ENCODE data around the gene PCTP.

PCTP gene

GRCh38 chr17:55750750-55751657, at the start of gene PCTP:
Gene PCTP (plus strand): TSS chr17:55751051. CDS start chr17:55751104, 53 bp downstream.
- TF ChIP-seq, protein P1, sequence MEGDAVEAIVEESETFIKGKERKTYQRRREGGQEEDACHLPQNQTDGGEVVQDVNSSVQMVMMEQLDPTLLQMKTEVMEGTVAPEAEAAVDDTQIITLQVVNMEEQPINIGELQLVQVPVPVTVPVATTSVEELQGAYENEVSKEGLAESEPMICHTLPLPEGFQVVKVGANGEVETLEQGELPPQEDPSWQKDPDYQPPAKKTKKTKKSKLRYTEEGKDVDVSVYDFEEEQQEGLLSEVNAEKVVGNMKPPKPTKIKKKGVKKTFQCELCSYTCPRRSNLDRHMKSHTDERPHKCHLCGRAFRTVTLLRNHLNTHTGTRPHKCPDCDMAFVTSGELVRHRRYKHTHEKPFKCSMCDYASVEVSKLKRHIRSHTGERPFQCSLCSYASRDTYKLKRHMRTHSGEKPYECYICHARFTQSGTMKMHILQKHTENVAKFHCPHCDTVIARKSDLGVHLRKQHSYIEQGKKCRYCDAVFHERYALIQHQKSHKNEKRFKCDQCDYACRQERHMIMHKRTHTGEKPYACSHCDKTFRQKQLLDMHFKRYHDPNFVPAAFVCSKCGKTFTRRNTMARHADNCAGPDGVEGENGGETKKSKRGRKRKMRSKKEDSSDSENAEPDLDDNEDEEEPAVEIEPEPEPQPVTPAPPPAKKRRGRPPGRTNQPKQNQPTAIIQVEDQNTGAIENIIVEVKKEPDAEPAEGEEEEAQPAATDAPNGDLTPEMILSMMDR (conservative IDR thresholded peaks at IDR 0.05) = peak; percentile 64
- H3K27ac ChIP-seq = peak within 1 kb of the TSS; percentile 83

- H3K27ac ChIP-seq = no peak overlapping the region
- TF ChIP-seq, protein P1 (conservative IDR thresholded peaks at IDR 0.05) = no peak
Observed at GRCh38 chr17:55702150-55702549, 48.7 kb upstream of the PCTP start.

DNA sequence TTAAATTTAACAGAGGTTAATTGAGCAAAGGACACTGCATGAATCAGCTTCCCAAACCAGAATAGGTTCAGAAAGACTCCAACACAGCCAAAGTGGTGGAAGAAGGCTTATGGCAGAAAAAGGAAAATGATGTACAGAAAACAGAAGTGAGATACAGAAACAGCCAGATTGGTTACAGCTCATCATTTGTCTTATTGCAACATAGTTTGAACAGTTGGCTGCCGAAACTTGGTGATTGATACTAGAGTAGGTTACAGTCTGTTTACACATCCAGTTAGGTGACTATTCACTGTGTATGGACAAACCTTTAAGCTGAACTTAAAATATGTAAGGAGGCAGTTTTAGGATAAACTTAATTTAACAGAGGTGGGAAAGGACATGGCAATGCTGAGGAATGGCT, 46.5 kb upstream of the PCTP start:
- TF ChIP-seq, protein P1 (conservative IDR thresholded peaks at IDR 0.05) = no peak
- no peak overlapping the region for H3K27ac ChIP-seq

GRCh38 chr17:55705847-55706246, 45.0 kb upstream of the PCTP start:
- TF ChIP-seq, protein P1 (conservative IDR thresholded peaks at IDR 0.05) = no peak
- H3K27ac ChIP-seq = no peak overlapping the region

- peak overlapping the region; percentile 33; the same call in 1 of the 2 replicates for H3K27ac ChIP-seq
- TF ChIP-seq, protein P1 (conservative IDR thresholded peaks at IDR 0.05) = no peak
Observed at GRCh38 chr17:55706808-55707773, 43.8 kb upstream of the PCTP start.

GRCh38 chr17:55708175-55708974, 42.5 kb upstream of the PCTP start:
- TF ChIP-seq, protein P1 (conservative IDR thresholded peaks at IDR 0.05) = no peak
- no peak overlapping the region for H3K27ac ChIP-seq

Data from VCaP (cell line).